Activated CD4-positive, alpha-beta T cell treated with anti-CD3 and anti-CD28 coated beads, Interleukin-2, amount 50 U/mL, for 1 hour (primary cell): ENCODE results near the gene CHMP4B.

Experiments used
- DNase-seq: peaks from one replicate; pipeline ENCODE4 v3.0.0-alpha.2; 2020

Gene CHMP4B

DNA sequence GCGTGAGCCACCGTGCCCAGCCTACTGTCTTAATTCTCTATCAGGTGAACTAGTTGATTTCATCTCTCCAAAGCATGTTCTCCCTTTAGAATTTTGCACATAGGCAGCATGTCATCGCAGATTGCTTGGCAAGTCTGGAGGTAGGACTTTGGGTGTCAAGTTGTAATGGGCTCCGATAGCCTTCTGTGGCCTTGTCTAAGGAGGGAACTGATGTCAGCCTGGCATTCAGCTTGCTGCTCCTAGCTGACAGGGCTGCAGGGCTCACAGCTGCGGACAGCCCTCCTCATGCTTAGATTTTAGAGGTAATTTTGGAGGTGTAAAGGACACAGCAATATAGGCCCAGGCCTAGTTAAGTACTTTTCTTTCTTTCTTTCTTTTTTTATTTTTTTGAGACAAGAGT is 11.3 kb downstream of the CHMP4B start:
- DNase-seq, result no peak

DNA sequence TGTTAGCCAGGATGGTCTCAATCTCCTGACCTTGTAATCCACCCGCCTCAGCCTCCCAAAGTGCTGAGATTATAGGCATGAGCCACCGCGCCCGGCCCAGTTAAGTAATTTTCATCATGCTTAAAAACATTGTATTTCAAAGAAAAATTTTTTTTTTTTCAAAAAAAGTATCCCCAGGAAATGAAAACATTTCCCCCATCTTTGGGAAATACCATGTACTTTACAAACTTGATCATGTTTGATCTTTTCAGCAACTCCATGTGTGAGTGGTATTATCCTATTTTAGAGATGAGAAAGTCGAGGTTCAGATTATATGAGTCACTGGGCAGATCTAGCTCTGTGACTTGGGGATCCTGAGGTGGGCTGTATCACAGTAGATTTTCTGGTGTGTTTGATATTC is 11.8 kb downstream of the CHMP4B start:
- DNase-seq, result no peak

DNA sequence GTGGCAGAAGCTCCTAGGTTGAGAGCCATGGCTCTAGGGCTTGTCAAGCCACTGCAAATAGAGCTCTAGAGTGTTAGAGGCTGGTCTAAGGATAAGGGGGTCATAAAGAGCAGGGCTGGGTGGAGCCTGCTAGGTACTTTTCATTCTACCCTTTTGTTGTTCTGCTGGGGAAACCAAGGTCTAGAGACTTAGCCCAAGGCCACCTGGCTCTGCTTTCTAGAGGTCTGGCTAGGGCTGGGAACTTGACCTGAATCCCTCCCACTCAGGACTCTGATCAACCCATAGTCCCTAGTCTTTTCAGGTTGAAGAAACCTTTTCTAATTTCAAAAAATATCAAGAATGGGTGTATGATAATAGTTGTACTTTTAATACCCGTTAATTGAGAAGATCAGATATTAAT is 13.7 kb downstream of the CHMP4B start:
- no peak for DNase-seq

DNA sequence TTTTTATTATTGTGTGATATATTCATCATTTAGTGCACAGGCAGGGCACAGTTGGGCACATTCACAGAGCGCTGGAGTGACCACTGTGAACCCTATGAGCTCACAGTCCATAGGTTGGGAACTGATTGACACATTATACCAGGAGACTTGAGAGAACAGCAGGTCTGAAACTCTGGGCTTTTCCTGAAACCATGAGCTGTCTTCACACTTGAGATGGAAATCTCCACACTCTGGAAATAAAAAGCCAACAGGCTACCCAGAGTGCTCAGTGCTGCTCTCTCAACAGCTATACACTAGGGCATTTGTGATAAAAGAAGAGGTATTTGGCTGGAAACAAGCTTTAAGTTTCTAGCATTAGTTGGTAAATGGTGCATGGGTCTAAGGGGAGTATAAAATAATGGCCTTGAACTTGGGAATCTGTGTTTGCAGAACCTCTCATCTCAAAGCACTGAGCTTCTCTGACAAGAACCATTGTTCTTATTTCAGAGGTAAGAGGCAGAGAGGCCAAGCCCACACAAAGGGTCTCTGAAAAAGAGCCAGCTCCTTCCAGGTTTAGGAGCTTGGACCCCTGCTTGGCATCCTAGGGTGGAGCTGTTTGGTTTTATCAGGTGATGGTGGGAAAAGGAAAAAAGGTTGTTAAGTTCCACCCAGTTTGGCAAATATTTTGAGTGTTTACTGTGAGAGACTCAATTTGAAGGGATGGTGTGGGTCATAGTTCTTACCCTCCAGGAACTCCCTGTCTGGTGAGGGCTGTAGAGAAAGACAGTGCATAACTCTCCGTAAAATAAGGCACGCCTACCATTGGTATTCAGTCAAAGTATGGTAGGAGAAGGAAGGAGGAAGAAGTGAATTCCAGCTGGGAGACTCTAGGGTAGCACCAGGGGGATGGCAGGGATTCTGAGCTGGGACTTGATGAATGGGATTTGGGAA is 14.5 kb downstream of the CHMP4B start:
- no peak for DNase-seq

DNA sequence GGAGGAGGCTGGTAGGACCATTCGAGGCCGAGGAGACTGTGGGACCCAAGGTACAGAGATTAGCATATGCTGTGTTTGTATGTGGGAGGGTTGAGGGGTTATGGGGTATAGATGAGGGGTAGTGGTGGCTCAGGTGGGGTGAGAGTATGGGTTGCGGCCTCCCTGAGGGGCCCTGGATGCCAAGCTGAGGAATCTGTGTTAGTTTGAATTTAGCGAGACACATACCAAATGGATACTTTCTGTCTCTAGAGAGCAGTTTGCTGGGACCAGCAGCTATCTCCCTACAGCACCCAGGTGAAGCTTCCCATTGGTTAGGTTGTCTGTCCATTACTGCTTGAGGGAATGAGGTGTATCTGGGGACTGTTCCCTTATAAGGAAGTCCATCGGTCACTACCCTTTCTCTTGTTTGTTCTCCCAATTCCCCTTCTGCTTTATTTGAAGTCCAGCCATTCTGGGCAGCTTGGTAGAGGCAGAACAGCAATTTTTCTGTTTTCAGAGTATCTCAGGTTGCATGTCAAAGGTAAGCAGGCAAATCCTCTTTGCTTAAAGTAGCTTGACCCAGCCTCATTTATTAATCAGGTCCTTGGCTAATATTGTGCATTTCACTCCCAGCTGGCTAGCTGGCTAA is 15.2 kb downstream of the CHMP4B start:
- DNase-seq, result no peak

DNA sequence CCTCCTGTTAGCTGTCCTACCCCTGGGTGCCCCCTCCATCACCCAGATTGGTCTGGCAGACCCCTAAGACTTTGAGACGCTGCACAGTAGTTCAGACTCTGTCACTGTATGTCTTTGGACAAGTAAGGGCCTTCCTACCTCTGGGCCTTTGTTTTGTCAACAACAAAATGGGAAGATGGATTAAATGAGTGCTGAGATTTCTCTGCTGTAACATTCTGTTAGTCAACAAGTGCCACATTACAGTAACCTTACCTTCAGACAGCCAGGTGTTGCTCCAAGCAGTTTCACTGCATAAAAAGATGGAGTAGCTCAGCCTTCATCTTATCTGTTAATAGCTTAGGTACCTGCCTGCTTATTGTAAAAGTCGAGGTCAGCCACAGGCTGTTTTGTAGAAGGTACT is 16.0 kb downstream of the CHMP4B start:
- DNase-seq, result no peak

DNA sequence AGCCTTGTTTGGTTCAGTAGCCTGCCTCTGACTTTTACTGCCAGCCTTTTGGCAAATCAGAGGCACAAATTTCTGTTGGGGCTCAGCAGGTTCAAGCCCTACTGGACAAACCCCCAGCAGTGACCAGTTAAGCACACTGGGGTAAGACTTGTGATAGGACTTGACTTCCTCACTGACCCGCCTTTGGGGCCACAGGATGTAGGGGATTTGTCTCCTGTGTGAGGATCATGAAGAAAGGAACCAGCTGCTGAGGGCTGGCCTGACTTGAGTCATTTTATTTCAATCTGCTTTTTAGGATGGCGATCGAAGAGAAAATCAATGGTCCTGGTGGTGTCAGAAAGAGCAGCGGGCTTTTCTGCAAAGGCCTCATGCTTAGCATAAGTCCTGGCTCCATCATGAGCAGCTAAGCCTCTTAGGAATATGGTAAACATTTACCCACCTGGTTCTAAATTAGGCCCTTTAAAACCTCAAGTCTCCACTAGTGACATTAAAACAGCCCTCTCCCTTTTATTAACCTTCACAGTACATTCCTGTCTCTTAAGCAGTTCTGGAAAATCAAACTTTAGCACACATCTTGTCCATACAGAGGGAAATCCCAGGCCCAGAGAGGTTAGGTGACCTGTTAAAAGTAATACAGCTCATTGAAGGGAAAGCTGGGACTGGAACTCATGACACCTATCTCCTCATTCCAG is 16.6 kb downstream of the CHMP4B start:
- no peak for DNase-seq

DNA sequence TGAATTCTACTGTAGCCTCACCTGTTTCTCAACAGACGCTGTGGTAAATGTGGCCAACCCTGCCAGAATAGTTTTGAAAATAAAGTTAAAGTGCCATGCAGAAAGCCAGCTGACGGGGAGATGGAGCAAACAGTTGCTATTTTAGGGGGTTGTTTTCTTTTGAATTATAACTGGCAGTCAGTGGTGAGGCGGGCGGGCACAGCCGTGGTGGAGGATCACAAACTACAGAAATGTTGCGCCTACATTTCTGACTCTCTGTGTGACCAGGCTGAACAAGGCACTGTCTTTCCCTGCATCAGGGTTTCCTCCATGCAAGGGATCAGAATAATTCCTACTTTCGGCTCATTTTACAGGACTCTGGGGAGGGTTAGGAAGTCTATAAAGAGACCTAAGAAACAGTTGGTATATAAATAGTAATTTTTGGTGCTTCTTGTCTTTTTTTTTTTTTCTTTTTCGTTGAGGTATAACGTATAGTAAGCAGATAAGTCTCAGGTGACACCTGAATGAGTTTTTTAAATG is 17.2 kb downstream of the CHMP4B start:
- DNase-seq, result no peak

DNA sequence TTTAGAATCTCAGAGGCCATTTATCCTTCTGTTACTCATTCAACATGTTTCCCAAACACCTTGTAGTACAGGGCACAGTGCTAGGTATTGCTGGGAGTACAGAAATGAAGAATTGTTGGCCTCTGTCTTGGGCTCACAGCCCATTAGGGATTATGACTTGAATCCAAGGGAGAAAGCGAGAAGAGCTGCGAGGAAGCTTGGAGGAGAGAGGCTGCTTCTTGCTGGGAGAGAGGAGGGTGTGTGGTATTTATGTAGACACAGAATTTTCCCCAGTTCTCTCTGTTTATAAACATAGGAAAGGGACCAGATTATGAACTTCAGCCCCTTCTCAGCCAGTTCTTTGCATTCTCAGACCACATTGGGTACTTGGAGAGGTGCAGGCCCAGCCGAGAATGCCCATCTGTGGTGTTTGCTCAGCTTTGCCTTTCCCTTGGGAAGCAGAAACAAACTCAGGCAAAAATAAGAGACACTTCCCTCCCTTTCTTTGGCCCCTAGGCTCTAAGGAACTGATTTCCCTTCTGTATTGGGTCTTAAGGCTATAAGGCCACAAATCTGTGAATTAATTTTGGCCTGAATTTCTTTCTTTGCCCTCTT is 17.9 kb downstream of the CHMP4B start:
- no peak for DNase-seq

DNA sequence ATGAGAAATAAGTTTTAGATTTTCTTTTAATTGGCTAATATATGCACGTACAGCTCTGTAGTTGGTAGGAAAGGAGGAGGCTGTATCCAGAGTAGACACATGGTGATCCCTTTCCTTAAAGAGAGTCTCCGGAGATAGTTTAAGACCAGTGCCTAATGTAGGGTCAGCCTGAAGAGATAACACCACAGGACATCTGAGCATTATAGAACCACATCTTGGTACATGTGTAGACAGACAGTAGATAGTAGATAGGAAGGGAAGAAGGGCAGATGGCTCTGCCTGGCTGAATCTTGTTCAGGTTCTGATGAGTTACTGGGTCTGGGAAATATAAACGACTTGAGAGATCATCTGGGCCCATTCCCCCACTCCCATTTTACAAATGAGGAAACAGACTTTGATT is 18.5 kb downstream of the CHMP4B start:
- no peak for DNase-seq

DNA sequence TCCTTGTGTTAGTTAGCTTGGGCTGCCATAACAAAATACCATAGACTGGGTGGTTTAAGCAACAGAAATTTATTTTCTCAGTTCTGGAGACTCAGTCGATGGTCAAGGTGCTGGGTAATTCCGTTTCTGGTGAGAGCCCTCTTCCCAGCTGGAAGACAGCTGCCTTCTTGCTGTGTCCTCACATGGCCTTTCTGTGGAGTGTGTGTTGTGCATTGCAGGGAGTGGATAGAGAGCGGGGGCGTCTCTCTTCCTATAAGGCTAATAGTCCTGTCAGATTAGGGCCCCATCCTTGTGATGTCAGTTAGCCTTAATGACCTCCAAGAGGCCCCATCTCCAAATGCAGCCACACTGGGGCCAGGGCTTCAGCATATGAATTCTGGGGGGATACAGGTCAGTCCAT is 19.2 kb downstream of the CHMP4B start:
- DNase-seq, result no peak

DNA sequence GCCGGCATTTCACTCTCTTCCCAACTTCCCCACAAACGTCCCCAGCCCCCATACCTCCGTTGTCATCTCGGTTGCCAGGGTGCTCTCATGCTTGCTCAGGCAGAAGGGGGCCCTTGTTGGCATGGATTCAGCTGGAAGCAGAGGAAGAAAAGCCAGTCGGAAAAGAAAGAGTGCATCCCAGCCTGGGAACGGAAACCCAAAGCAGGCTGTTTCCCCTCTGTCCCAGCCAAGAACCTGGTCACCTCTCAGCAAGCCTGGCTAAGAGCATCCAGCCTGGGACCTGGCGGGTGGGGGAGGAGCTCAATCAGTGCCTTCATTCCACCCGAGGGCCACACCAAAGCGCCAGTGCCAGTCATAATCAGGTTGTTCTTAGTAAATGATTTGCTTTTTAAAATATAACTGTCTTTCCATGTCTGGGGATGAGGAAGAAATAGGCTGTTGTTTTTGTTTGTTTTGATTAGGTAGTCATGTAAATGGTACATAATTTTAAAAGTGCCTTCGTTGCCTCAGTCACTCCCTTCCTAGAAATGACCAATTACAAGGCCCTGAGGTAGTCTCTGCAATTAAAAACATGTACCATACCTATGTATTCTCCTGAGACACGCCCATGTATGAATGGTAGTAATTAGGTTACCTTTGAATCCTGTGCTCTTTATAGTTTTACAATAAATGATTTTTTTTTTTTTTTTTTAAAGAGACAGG is 21.1 kb downstream of the CHMP4B start:
- no peak for DNase-seq

DNA sequence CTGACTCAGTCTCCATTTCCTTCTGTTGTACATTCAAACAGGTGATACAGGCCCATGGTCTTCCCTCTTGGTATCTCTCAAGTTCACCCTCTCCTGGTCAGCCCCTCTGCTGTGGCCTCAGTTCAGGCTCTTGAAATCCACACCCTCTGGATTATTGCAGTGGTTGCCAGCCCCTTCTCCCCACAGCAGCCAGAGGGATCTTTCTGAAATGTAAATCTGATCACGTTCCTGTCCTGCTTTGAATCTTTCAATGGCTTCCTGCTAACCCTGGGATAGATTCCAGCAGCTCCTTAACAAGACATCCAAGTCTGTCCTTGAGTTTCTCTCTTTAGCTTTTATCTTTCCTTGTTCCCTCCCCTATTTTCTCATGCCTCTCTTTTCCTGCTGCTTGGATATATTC is 22.2 kb downstream of the CHMP4B start:
- DNase-seq, result no peak

DNA sequence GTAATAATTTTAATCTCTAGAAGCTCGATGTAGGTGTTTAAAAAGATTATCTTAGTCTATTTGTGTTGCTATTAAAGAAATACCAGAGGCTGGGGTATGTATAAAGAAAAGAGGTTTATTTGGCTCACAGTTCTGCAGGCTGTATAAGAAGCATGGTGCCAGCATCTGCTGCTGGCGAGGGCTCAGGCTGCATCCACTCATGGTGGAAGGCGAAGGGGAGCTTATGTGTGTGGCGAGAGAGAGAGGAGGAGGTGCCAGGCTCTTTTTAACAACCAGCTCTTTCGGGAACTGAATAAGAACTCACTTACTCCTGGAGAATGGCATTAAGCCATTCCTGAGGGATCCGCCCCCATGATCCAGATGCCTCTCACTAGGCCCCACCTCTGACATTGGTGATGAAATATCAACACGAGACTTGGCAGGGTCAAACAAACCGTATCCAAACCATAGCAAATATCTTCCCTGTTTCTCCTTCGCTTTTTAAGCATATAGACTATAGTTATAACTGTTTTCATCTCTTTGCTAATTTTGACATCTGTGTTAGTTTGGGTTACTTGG is 24.5 kb downstream of the CHMP4B start:
- DNase-seq, result no peak

DNA sequence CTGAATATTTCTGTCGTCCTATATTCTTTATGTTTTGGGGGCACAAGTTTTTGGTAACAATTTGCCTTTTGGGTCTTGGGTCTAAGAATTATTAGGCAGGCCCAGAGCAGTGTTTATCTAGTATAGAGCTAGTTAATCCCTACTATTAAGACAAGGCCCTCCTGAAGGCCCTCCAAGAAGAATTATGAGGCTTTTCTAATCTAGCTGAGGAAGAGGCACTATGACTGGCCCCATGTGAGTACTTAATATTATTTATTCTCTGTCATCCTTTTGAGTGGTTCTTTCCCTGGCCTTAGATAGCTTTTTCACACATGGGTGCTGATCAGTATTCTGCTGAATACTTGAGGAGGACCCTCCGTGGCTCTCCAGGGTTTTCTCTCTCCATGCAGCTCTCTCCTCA is 25.1 kb downstream of the CHMP4B start:
- DNase-seq, result no peak

DNA sequence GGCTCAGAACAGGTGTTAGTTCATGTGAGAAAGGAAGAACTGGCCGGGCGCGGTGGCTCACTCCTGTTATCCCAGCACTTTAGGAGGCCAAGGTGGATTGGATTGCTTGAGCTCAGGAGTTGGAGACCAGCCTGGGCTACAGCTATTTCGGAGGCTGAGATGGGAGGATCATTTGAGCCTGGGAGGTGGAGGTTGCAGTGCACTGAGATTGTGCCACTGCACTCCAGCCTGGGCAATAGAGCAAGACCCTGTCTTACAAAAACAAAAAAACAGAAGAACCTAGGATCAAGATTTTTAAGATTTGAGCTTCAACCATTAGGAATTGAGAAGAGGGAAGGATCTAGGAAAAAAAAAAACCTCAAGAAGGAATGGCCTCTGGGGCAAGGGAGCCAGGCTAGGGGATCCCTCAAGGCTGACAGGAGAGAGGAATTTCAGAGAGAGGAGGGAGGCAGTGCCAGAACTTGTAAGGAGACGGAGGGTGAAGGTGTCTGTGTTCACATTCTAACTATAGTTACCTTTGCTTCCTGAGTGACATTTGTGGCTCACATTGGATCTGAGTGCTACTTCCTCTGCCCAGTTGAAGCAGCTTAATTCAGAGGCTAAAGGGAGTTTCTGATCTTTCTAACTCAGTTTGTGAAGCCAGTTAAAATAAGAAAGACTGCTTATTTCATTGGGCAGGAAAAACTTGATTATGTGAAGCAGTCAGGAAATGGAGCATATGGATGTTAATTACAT is 26.1 kb downstream of the CHMP4B start:
- no peak for DNase-seq

DNA sequence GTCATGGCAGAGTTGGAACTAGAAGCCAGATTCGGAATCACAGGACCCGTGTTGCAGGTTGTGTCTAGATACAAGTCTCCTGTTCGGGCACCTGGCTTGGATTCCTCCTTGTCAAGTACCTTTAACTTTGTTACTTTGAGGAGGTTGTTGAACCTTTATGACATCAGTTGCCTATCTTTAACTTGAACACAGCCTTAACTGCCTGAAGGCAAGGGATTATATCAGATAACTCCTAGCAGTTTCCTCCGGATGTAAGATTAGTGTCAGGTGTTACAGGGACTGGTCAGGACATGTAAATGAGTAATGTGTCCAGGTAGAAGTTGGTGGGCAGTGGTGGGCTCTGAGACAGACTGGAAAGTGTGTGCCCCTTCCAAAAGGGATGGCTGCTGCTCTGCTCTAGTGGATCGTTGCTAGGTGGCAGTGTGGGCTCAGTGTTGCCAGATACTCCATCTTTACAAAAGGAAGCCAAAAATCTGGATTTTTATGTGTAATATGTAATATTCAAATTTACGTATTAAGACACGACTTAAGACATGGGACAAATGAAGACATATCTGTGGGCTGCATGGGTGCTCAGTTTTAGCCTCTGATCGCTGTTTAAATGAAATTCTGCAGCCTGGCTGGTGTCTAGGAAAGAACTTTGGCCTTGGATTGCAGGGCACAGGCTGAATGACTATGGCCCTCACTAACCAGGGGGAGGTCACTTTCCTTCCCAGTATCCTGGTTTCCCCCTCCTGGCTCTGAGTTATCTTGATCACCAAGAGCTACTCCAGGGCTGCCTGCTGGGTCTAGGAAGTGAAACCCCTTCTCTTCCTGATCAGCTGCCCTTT is 27.1 kb downstream of the CHMP4B start:
- DNase-seq, result no peak

DNA sequence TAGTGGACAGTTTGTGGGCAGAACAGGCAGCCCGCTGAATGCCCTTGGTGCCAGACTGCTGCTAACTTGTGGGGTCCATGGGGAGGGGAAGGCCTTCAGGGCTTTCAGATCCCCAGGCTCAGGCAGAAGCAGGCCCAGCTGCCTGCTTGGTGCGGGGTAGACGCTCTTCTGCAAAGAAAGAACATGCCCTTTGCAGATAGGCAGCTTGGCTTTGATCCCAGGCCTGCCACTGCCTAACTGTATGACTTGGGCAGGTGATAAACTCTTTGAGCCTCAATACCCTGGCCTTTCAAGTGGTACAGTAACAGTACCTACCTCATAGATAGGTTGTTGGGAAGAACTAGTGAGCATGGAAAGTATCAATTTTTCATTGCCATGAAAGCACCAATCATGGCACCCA is 28.4 kb downstream of the CHMP4B start:
- DNase-seq, result no peak

DNA sequence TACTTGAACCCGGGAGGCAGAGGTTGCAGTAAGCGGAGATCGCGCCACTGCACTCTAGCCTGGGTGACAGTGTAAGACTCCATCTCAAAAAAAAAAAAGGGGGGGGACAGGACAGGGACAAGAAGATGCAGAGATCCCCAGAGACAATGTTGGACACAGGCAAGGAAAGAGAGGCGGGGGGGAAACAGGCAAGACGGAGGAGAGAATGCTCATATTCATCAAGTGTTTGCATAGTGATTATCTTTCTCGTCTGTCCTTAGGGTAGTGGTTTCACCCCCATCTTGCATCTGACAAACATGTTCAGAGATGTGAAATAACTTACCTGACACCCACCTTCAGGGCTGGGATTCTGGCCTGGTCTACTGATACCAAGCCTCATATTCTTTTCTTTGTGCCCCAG is 29.0 kb downstream of the CHMP4B start:
- DNase-seq, result no peak

DNA sequence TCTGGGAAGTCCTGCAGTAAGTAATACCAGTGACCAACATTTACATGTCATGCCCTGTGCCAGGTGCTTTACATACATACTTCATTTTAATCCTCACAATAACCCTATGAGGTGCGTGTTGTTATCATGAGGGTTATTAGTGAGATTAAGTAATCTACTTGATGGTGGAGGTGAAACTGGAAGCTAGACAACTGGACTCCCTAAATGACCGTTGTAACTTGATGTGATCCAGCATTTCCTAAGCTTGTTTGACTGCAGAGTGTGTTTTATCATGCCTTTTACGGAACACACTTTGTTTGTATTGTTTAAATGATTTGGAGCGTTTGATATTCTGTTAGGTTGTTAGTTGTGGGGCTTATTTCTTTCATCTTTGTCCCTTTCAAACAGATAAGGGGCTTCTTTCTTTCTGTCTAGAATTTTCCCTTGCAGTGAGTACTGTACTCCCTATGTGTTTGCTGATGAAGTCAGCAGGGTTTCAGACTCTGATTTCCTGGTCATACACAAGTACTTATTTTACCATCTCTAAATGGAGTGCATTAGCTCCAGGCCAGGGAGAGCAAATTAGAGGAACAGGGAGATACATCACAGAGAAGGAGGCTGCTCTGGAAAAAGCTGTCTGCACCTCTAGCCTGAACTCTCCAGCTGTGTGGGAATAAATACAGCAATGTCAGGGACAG is 29.7 kb downstream of the CHMP4B start:
- DNase-seq, result no peak
